ENCODE data around the gene DHRS1. TPM values are rescaled to one million over a fixed set of nuclear protein-coding genes. Genes with fewer than 3 reads are reported as not detected.
"Not testable (repeated sequence)": the region's sequence is repeated elsewhere in the genome, so short reads cannot be mapped to it uniquely, and the experiment has no call there.

Gene DHRS1
- total RNA-seq, 1 donor from 2014 or later, result 17.5 TPM

GRCh38 chr14:24252289-24253124 is 47.1 kb downstream of the DHRS1 start:
- DNase-seq (ENCODE audit: low read depth), result no peak

DNA sequence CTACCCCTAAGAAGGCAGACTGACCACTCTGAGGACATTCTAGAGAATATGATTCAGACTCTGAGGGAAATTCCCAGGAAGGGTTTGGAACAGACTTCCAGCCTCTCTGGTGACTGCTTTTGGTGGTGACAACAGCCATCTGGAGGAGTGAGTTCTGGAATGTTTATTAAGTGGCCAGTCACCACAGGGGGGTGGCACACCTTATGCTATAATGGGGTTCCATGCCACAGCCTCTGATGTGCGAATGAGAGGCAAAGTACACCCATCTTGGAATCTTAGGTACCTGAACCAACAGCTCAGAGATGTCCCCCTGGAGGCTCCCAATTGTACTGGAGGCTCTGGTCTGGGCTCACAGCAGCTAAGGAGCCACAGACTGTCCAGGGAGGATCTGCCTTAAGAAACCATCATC is 47.7 kb downstream of the DHRS1 start:
- DNase-seq (ENCODE audit: low read depth), result peak; percentile 37

GRCh38 chr14:24250354-24250753 is 49.2 kb downstream of the DHRS1 start:
- no peak for DNase-seq (ENCODE audit: low read depth)

GRCh38 chr14:24249230-24250021 is 50.2 kb downstream of the DHRS1 start:
- DNase-seq (ENCODE audit: low read depth), result no peak

DNA sequence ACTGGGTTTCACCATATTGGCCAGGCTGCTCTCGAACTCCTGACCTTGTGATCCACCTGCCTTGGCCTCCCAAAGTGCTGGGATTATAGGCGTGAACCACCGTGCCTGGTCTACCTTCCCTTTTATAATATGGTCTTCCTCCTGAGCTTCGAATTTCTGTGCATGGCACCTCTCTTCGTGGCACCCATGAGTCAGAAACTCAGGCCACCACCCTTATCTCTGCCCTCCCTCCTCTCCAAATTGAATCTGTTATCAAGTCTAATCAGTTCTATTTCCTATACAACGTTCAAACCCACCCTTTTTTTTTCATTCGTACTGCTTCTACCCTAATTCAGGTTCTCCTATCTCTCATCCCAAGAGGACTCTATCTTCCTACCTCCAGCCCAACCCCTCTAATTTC is 52.2 kb downstream of the DHRS1 start:
- DNase-seq (ENCODE audit: low read depth), result no peak

DNA sequence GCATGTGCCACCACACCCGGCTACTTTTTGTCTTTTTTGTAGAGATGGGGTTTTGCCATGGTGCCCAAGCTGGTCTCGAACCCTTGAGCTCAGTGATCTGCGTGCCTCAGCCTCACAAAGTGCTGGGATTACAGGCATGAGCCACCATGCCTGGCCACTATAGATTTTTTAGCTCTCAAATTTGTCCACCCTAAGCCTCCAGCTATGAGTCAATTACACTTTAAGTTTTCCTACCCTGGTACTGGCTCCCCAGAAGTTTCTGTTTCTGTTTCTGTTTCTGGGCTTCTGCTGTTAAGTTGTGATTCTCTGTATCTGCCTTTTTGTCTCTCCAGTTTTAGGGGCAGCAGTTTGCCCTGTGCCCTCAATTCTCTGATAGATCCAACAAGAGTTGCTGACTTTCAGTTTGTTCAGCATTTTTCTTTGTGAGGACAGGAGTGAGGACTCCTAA is 52.8 kb downstream of the DHRS1 start:
- DNase-seq (ENCODE audit: low read depth), result no peak

GRCh38 chr14:24245350-24245749 is 54.2 kb downstream of the DHRS1 start:
- not testable (repeated sequence) for DNase-seq (ENCODE audit: low read depth)

DNA sequence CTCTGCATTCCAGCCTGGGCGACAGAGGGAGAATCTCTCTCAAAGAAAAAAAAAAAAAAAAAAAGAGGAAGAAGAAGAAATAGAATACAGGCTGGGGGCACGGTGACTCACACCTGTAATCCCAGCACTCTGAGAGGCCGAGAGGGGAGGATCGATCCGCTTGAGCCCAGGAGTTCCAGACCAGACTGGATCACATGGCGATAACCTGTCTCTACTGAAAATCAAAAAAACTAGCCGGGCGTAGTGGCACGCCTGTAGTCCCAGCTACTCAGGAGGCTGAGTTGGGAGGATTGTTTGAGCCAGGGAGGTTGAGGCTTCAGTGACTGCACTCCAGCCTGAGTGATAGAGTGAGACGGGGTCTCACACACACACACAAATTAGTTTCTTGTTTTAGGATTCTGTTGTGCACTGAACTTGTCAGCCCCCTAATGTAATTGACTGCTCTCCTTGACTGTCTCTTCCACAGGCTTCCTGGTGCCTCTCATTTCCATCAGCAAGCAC is 56.2 kb downstream of the DHRS1 start:
- no peak for DNase-seq (ENCODE audit: low read depth)

- no peak for DNase-seq (ENCODE audit: low read depth)
These were observed 57.6 kb downstream of the DHRS1 start for GRCh38 chr14:24241829-24242443.

Other genes with a start within 250 kb of the DHRS1 start
- gene CARMIL3, start 247.8 kb downstream of the DHRS1 start, total RNA-seq, result 0.19 TPM in 1 of 2 replicates, not detected in the other
- gene CPNE6, start 228.2 kb downstream of the DHRS1 start, total RNA-seq, result not detected in 2 replicates
- 8.2 and 8.7 TPM in 2 replicates for gene PCK2, start 205.5 kb downstream of the DHRS1 start, total RNA-seq
- gene DCAF11, start 185.0 kb downstream of the DHRS1 start, total RNA-seq, result 94.6 and 112 TPM in 2 replicates
- gene NRL, start 184.8 kb downstream of the DHRS1 start, total RNA-seq, result 4.3 and 4.5 TPM in 2 replicates
- gene FITM1, start 169.1 kb downstream of the DHRS1 start, total RNA-seq, result 144 and 180 TPM in 2 replicates
- 423 and 428 TPM in 2 replicates for gene PSME1, start 163.6 kb downstream of the DHRS1 start, total RNA-seq
- gene EMC9, start 158.2 kb downstream of the DHRS1 start, total RNA-seq, result 18.8 and 25.4 TPM in 2 replicates
- 107 and 129 TPM in 2 replicates for gene PSME2, start 153.2 kb downstream of the DHRS1 start, total RNA-seq
- 57.6 and 60.4 TPM in 2 replicates for gene RNF31, start 152.3 kb downstream of the DHRS1 start, total RNA-seq
- 48.6 and 94.1 TPM in 2 replicates for gene IRF9, start 138.5 kb downstream of the DHRS1 start, total RNA-seq
- 1.1 and 1.6 TPM in 2 replicates for gene REC8, start 127.7 kb downstream of the DHRS1 start, total RNA-seq
- 85.4 and 99.4 TPM in 2 replicates for gene IPO4, start 111.0 kb downstream of the DHRS1 start, total RNA-seq
- gene TM9SF1, start 104.3 kb downstream of the DHRS1 start, total RNA-seq, result 59.5 and 76.3 TPM in 2 replicates
- not detected in 2 replicates for gene TSSK4, start 94.1 kb downstream of the DHRS1 start, total RNA-seq
- 42.1 and 49.6 TPM in 2 replicates for gene CHMP4A, start 86.3 kb downstream of the DHRS1 start, total RNA-seq
- 16.6 and 16.7 TPM in 2 replicates for gene MDP1, start 83.7 kb downstream of the DHRS1 start, total RNA-seq
- gene NEDD8, start 67.4 kb downstream of the DHRS1 start, total RNA-seq, result 196 and 233 TPM in 2 replicates
- gene GMPR2, start 66.9 kb downstream of the DHRS1 start, total RNA-seq, result 60.8 and 90.3 TPM in 2 replicates
- gene TINF2, start 57.2 kb downstream of the DHRS1 start, total RNA-seq, result 39.2 and 48.7 TPM in 2 replicates
- 0.08 and 0.99 TPM in 2 replicates for gene TGM1, start 36.6 kb downstream of the DHRS1 start, total RNA-seq
- gene RABGGTA, start 28.2 kb downstream of the DHRS1 start, total RNA-seq, result 26.3 TPM in 2 replicates
- gene NOP9, start 70 bp upstream of the DHRS1 start, total RNA-seq, result 27.9 and 28.9 TPM in 2 replicates
- gene CIDEB, start 8.2 kb upstream of the DHRS1 start, total RNA-seq, result not detected in 2 replicates
- 2.7 and 3.2 TPM in 2 replicates for gene LTB4R2, start 10.4 kb upstream of the DHRS1 start, total RNA-seq
- gene LTB4R, start 11.7 kb upstream of the DHRS1 start, total RNA-seq, result 0.67 and 0.68 TPM in 2 replicates
- gene ADCY4, start 35.3 kb upstream of the DHRS1 start, total RNA-seq, result not detected in 2 replicates
- gene RIPK3, start 40.2 kb upstream of the DHRS1 start, total RNA-seq, result not detected in 2 replicates
- 19.4 and 23.2 TPM in 2 replicates for gene NFATC4, start 68.4 kb upstream of the DHRS1 start, total RNA-seq
- 0.05 and 0.21 TPM in 2 replicates for gene NYNRIN, start 99.2 kb upstream of the DHRS1 start, total RNA-seq
- 1.0 and 1.2 TPM in 2 replicates for gene CBLN3, start 129.9 kb upstream of the DHRS1 start, total RNA-seq
- 28.0 and 29.6 TPM in 2 replicates for gene KHNYN, start 130.2 kb upstream of the DHRS1 start, total RNA-seq
- 24.2 and 27.5 TPM in 2 replicates for gene SDR39U1, start 143.0 kb upstream of the DHRS1 start, total RNA-seq
- not detected in 2 replicates for gene CMA1, start 208.5 kb upstream of the DHRS1 start, total RNA-seq